Colonic mucosa (tissue), 4 donors: ENCODE results near the gene ERCC2. TPM values are rescaled to one million over a fixed set of nuclear protein-coding genes. Genes with fewer than 3 reads are reported as not detected.

Experiments
- DNase-seq: peaks from one replicate; pipeline ENCODE4 v3.0.0-alpha.2; 2020
- H3K27ac ChIP-seq: fragments of 200-600 bp; one replicate; pipeline ENCODE4 v1.8.0; 2021
- H3K27me3 ChIP-seq: fragments of 200-600 bp; one replicate; pipeline ENCODE4 v1.8.0; 2021
- H3K36me3 ChIP-seq: fragments of 200-600 bp; one replicate; pipeline ENCODE4 v1.8.0; 2021
- H3K4me1 ChIP-seq: fragments of 200-600 bp; one replicate; pipeline ENCODE4 v1.8.0; 2021; ENCODE audit warnings: mild to moderate bottlenecking
- H3K4me3 ChIP-seq: fragments of 200-600 bp; one replicate; pipeline ENCODE4 v1.8.0; 2021
- H3K9ac ChIP-seq, 2 donors: one replicate each; pipeline ENCODE4 v1.7.0; 2013; ENCODE audit warnings: control low read depth in 2 of 2, low read depth in 2 of 2, low read length in 2 of 2
- H3K9me3 ChIP-seq: fragments of 200-600 bp; one replicate; pipeline ENCODE4 v1.8.0; 2021
- CTCF ChIP-seq: fragments of 200-600 bp; IDR thresholded peaks from one replicate; pipeline ENCODE4 v1.8.0; 2022; ENCODE audit warnings: antibody characterized with exemption, mild to moderate bottlenecking
- intact Hi-C: fragments of 100-400 bp; cut with DNase I; formaldehyde crosslinking; loops from one replicate; pipeline ENCODE4 v1.14.1; 2022
- total RNA-seq, 2 donors: library from RNA; stranded (reverse); fragmentation: NEBNext Ultra II Directional in 1 of 2; extraction: Animal tissue kit (Norgen Biotek cat#: 25700) in 1 of 2; gene quantifications; one replicate each; pipeline ENCODE4 v1.2.1, GENCODE V29; 2021
- donor health status: healthy.
- donor health status: DM: no; HTN: no; CAD: no.
- donor health status: DM: no; HTN: no; CAD: no.

Gene ERCC2
- total RNA-seq, 2 donors from 2014 or later: 12.7 to 17.4 TPM

- no peak overlapping the region for H3K4me3 ChIP-seq
- no peaks in the 10 kb centered on the region for H3K36me3 ChIP-seq
- no peaks in the 10 kb centered on the region for H3K9me3 ChIP-seq
- intact Hi-C loops: no loop called here
- no peak overlapping the region for H3K27ac ChIP-seq
- no peak for DNase-seq
- no peak for TF ChIP-seq CTCF
- no peaks in the 10 kb centered on the region for H3K4me1 ChIP-seq
- no peak overlapping the region for H3K9ac ChIP-seq
- H3K27me3 ChIP-seq: peaks cover 8% of the 10 kb centered on the region
Measured at GRCh38 chr19:45344621-45345505, 25.5 kb downstream of the ERCC2 start.

- peaks cover 8% of the 10 kb centered on the region for H3K27me3 ChIP-seq
- intact Hi-C loops: no loop called here
- TF ChIP-seq CTCF: no peak
Measured at GRCh38 chr19:45342911-45343310, 27.5 kb downstream of the ERCC2 start.

GRCh38 chr19:45340899-45341453 lies 29.4 kb downstream of the ERCC2 start:
- H3K9ac ChIP-seq: no peak overlapping the region
- peaks cover 8% of the 10 kb centered on the region for H3K27me3 ChIP-seq
- H3K4me3 ChIP-seq: peak overlapping the region; percentile 15
- no peaks in the 10 kb centered on the region for H3K36me3 ChIP-seq
- no peak for TF ChIP-seq CTCF
- intact Hi-C loops: no loop called here
- no peaks in the 10 kb centered on the region for H3K4me1 ChIP-seq
- H3K9me3 ChIP-seq: no peaks in the 10 kb centered on the region
- DNase-seq: no peak
- H3K27ac ChIP-seq: no peak overlapping the region

More at GRCh38 chr19:45342911-45343310, 27.5 kb downstream of the ERCC2 start:
- Histone ChIP-seq H3K4me3 (no peak overlapping the region), H3K36me3 (no peaks in the 10 kb centered on the region), H3K4me1 (no peaks in the 10 kb centered on the region), H3K27ac (no peak overlapping the region), H3K9ac (no peak overlapping the region), H3K9me3 (no peaks in the 10 kb centered on the region)
- DNase-seq: no peak

GRCh38 chr19:45340232-45340898 lies 30.0 kb downstream of the ERCC2 start, which contains the start of gene KLC3:
Gene KLC3, plus strand, starts transcription at chr19:45340750. Its CDS starts 4,792 bp downstream, at chr19:45345542.
- intact Hi-C loops: no loop called here
- no peaks in the 10 kb centered on the region for H3K36me3 ChIP-seq
- TF ChIP-seq CTCF: no peak
- H3K9ac ChIP-seq: no peak within 1 kb of the TSS
- no peaks in the 10 kb centered on the region for H3K4me1 ChIP-seq
- H3K27ac ChIP-seq: no peak within 1 kb of the TSS
- no peaks in the 10 kb centered on the region for H3K9me3 ChIP-seq
- H3K27me3 ChIP-seq: peaks cover 6% of the 10 kb centered on the region
- peak; percentile 63 for DNase-seq
- peak within 1 kb of the TSS; percentile 15 for H3K4me3 ChIP-seq

- intact Hi-C loops: no loop called here
- no peaks in the 10 kb centered on the region for H3K27me3 ChIP-seq
Measured at GRCh38 chr19:45339629-45340028, 30.7 kb downstream of the ERCC2 start.

More at GRCh38 chr19:45339629-45340028, 30.7 kb downstream of the ERCC2 start:
- TF ChIP-seq CTCF: no peak
- no peaks in the 10 kb centered on the region for H3K4me1 ChIP-seq
- H3K4me3 ChIP-seq: no peak overlapping the region
- H3K27ac ChIP-seq: no peak overlapping the region
- H3K9me3 ChIP-seq: no peaks in the 10 kb centered on the region
- no peak overlapping the region for H3K9ac ChIP-seq
- H3K36me3 ChIP-seq: no peaks in the 10 kb centered on the region
- no peak for DNase-seq
